Astrocyte of the cerebellum (primary cell): ENCODE results near the gene NEK11.

Experiments used
- DNase-seq: peaks from one replicate; pipeline ENCODE4 v3.0.0-alpha.2; 2011; ENCODE audit warnings: low read depth
- H3K4me3 ChIP-seq: 2 replicates; pipeline ENCODE4 v1.5.1; 2011; ENCODE audit warnings: mild to moderate bottlenecking, low read depth, low read length, moderate library complexity
- CTCF ChIP-seq: IDR thresholded peaks from 2 replicates; pipeline ENCODE4 v1.5.1; 2012; ENCODE audit warnings: low read length, low read depth, moderate library complexity, mild to moderate bottlenecking; ENCODE audit errors: missing control alignments
- in situ Hi-C: cut with HindIII; loops from 2 replicates; pipeline ENCODE4 v1.10.0; 2017; ENCODE audit warnings: low sequenced_read_pairs

The NEK11 gene

GRCh38 chr3:131053043-131053859 is 26.6 kb downstream of the NEK11 start:
- in situ Hi-C loops: loop anchor here (25.0 kb wide), 1 partner anchor 984 kb away; the partner anchor contains the start of gene CPNE4
- DNase-seq: peak; percentile 23
- no peak overlapping the region for H3K4me3 ChIP-seq
- TF ChIP-seq CTCF: peak; percentile 34

GRCh38 chr3:131067983-131068382 is 41.3 kb downstream of the NEK11 start:
- in situ Hi-C loops: loop anchor here (25.0 kb wide), 1 partner anchor 969 kb away; the partner anchor contains the start of gene CPNE4
- H3K4me3 ChIP-seq: no peak overlapping the region
- DNase-seq: no peak
- TF ChIP-seq CTCF: no peak

GRCh38 chr3:131072099-131072559 is 45.5 kb downstream of the NEK11 start:
- no peak overlapping the region for H3K4me3 ChIP-seq
- no peak for DNase-seq
- TF ChIP-seq CTCF: no peak
- in situ Hi-C loops: loop anchor here (25.0 kb wide), 1 partner anchor 965 kb away; the partner anchor contains the start of gene CPNE4

GRCh38 chr3:131072845-131073244 is 46.2 kb downstream of the NEK11 start:
- in situ Hi-C loops: loop anchor here (25.0 kb wide), 1 partner anchor 964 kb away; the partner anchor contains the start of gene CPNE4
- H3K4me3 ChIP-seq: no peak overlapping the region
- TF ChIP-seq CTCF: no peak
- no peak for DNase-seq

- no peak for DNase-seq
- in situ Hi-C loops: no loop called here
- TF ChIP-seq CTCF: no peak
- H3K4me3 ChIP-seq: no peak overlapping the region
These were observed 49.1 kb downstream of the NEK11 start for GRCh38 chr3:131075632-131076328.

GRCh38 chr3:131077904-131078303 is 51.2 kb downstream of the NEK11 start:
- in situ Hi-C loops: no loop called here
- no peak for DNase-seq
- TF ChIP-seq CTCF: no peak
- no peak overlapping the region for H3K4me3 ChIP-seq
